Ishikawa (cell line): ENCODE measurements around the gene RB1.

Source experiments
- CEBPB ChIP-seq: IDR thresholded peaks from 2 replicates; pipeline ENCODE4 v1.6.1; 2012
- CREB1 ChIP-seq: IDR thresholded peaks from 2 replicates; pipeline ENCODE4 v1.6.1; 2012; ENCODE audit warnings: low read depth
- EGR1 ChIP-seq: IDR thresholded peaks from 2 replicates; pipeline ENCODE4 v1.6.1; 2012
- EP300 ChIP-seq: IDR thresholded peaks from 2 replicates; pipeline ENCODE4 v1.6.1; 2012; ENCODE audit warnings: borderline replicate concordance
- FOXM1 ChIP-seq: IDR thresholded peaks from 2 replicates; pipeline ENCODE4 v1.6.1; 2012; ENCODE audit warnings: low read depth, borderline replicate concordance
- MAX ChIP-seq: IDR thresholded peaks from 2 replicates; pipeline ENCODE4 v1.6.1; 2012
- NFIC ChIP-seq: IDR thresholded peaks from 2 replicates; pipeline ENCODE4 v1.6.1; 2012
- RAD21 ChIP-seq: IDR thresholded peaks from 2 replicates; pipeline ENCODE4 v1.6.1; 2012; ENCODE audit warnings: low read depth
- TAF1 ChIP-seq: IDR thresholded peaks from 2 replicates; pipeline ENCODE4 v1.6.1; 2012; ENCODE audit warnings: low read depth, mild to moderate bottlenecking
- TCF12 ChIP-seq: IDR thresholded peaks from 2 replicates; pipeline ENCODE4 v1.6.1; 2012; ENCODE audit warnings: low read depth
- TEAD4 ChIP-seq: IDR thresholded peaks from 2 replicates; pipeline ENCODE4 v1.6.1; 2012
- YY1 ChIP-seq: IDR thresholded peaks from 2 replicates; pipeline ENCODE4 v1.6.1; 2012; ENCODE audit warnings: low read depth
- ZBTB7A ChIP-seq: IDR thresholded peaks from 2 replicates; pipeline ENCODE4 v1.6.1; 2012; ENCODE audit warnings: low read depth
- TF ChIP-seq, protein P1 (sequence below): IDR thresholded peaks from 2 replicates; pipeline ENCODE4 v1.6.1; 2012
- TF ChIP-seq, protein P2 (sequence below): IDR thresholded peaks from 2 replicates; pipeline ENCODE4 v1.6.1; 2012; ENCODE audit warnings: low read depth, mild to moderate bottlenecking

The RB1 gene

DNA sequence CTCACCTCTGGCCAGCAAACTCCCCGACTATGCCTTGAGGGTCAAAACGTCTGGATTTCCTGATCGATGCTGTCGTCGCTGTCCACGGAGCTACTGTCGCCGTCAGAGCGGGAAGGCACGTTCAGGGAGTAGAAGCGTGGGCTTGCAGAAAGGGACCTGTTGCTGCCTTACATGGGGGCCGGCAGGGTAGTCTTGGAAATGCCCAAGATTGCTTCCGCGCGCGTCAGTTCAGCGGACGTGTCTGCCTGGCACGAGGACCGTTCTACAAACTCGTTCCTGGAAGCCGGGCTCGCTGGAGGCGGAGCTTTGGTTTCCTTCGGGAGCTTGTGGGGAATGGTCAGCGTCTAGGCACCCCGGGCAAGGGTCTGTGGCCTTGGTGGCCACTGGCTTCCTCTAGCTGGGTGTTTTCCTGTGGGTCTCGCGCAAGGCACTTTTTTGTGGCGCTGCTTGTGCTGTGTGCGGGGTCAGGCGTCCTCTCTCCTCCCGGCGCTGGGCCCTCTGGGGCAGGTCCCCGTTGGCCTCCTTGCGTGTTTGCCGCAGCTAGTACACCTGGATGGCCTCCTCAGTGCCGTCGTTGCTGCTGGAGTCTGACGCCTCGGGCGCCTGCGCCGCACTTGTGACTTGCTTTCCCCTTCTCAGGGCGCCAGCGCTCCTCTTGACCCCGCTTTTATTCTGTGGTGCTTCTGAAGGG, 15.4 kb downstream of the RB1 start:
- TF ChIP-seq ZBTB7A, result no peak
- TF ChIP-seq TEAD4, result no peak
- no peak for TF ChIP-seq TAF1
- TF ChIP-seq EP300, result no peak
- TF ChIP-seq, protein P1, sequence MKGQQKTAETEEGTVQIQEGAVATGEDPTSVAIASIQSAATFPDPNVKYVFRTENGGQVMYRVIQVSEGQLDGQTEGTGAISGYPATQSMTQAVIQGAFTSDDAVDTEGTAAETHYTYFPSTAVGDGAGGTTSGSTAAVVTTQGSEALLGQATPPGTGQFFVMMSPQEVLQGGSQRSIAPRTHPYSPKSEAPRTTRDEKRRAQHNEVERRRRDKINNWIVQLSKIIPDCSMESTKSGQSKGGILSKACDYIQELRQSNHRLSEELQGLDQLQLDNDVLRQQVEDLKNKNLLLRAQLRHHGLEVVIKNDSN, result no peak
- no peak for TF ChIP-seq FOXM1

- TF ChIP-seq CREB1 (no peak), RAD21 (no peak), NFIC (no peak), ZBTB7A (no peak), TEAD4 (no peak), CEBPB (no peak), FOXM1 (no peak), TAF1 (no peak), EP300 (no peak), MAX (no peak), YY1 (no peak), EGR1 (no peak), TCF12 (no peak)
- TF ChIP-seq, protein P2, sequence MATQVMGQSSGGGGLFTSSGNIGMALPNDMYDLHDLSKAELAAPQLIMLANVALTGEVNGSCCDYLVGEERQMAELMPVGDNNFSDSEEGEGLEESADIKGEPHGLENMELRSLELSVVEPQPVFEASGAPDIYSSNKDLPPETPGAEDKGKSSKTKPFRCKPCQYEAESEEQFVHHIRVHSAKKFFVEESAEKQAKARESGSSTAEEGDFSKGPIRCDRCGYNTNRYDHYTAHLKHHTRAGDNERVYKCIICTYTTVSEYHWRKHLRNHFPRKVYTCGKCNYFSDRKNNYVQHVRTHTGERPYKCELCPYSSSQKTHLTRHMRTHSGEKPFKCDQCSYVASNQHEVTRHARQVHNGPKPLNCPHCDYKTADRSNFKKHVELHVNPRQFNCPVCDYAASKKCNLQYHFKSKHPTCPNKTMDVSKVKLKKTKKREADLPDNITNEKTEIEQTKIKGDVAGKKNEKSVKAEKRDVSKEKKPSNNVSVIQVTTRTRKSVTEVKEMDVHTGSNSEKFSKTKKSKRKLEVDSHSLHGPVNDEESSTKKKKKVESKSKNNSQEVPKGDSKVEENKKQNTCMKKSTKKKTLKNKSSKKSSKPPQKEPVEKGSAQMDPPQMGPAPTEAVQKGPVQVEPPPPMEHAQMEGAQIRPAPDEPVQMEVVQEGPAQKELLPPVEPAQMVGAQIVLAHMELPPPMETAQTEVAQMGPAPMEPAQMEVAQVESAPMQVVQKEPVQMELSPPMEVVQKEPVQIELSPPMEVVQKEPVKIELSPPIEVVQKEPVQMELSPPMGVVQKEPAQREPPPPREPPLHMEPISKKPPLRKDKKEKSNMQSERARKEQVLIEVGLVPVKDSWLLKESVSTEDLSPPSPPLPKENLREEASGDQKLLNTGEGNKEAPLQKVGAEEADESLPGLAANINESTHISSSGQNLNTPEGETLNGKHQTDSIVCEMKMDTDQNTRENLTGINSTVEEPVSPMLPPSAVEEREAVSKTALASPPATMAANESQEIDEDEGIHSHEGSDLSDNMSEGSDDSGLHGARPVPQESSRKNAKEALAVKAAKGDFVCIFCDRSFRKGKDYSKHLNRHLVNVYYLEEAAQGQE, result no peak
- TF ChIP-seq, protein P1, result no peak
Measured at GRCh38 chr13:48319531-48320398, 16.2 kb downstream of the RB1 start.

GRCh38 chr13:48320399-48320790, 16.8 kb downstream of the RB1 start:
- TF ChIP-seq CEBPB (no peak), CREB1 (no peak), YY1 (no peak), EGR1 (no peak), MAX (no peak)

DNA sequence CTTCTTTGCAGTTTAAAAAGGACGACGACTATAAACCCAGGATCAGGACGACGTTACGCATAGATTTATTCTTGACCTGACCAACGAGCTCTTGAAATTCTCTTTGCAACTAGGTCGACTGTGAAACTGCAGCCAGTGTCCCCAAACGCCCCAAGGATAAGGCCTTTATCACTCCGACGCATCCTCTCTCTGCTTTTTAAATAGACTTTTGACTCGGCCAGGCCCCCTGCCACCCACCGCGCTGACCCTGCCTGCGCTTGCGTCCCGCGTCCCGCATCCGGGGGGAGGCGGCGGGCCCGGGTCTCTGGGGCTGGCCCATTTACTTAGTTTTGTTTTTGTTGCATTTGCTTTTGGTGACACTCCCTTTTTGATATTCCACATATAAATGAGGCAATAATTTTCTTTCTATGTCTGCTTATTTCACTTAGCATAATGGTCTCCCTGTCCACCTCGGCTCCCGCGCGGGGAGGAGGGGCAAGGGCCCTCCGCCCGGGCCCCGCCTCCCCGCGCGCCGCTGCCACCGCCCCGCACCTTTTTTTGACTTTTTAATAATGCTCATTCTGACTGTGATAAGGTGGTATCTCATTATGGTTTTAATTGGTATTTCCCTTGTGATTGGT, 17.4 kb downstream of the RB1 start:
- TF ChIP-seq EP300 (no peak), CREB1 (no peak), CEBPB (no peak), FOXM1 (no peak), RAD21 (no peak), TAF1 (no peak), EGR1 (no peak), NFIC (no peak), ZBTB7A (no peak), TEAD4 (no peak), MAX (no peak), TCF12 (no peak), YY1 (no peak)
- TF ChIP-seq, protein P1, result no peak
- TF ChIP-seq, protein P2, result no peak

DNA sequence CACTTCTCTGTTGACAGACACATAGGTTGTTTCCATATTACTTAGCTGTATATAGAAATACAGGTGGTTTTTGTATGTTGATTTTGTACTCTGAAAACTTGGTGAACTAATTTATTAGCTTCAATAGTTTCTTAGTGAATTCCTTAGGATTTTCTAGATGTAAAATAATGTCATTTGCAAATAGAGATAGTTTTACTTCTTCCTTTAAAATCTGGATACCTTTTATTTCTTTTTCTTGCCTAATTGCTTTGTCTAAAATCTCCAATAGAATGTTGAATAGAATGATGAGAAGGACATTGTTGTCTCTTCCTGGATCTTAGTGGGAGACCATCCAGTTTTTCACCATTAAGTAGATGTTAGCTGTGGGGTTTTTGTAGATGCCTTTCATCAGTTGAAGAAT, 18.7 kb downstream of the RB1 start:
- TF ChIP-seq TAF1 (no peak), CEBPB (no peak), CREB1 (no peak), EP300 (no peak), NFIC (no peak), MAX (no peak)
- TF ChIP-seq, protein P1, result no peak
